IPS-18a (cell line): ENCODE data around the gene PPP1R1B.

Source experiments
- H3K27ac ChIP-seq: one replicate; pipeline ENCODE4 v1.5.1; 2013; ENCODE audit warnings: low read length
- H3K27me3 ChIP-seq: one replicate; pipeline ENCODE4 v1.6.1; 2013; ENCODE audit warnings: mild to moderate bottlenecking, low read length; ENCODE audit not compliant: control insufficient read depth, insufficient read depth
- H3K36me3 ChIP-seq: one replicate; pipeline ENCODE4 v1.6.1; 2013; ENCODE audit warnings: low read depth, low read length; ENCODE audit not compliant: control insufficient read depth
- H3K4me1 ChIP-seq: one replicate; pipeline ENCODE4 v1.6.1; 2013; ENCODE audit warnings: low read depth, low read length; ENCODE audit not compliant: control insufficient read depth
- H3K4me3 ChIP-seq: one replicate; pipeline ENCODE4 v1.5.1; 2013; ENCODE audit warnings: low read length
- H3K9ac ChIP-seq: one replicate; pipeline ENCODE4 v1.6.1; 2013; ENCODE audit warnings: mild to moderate bottlenecking, low read length, moderate library complexity
- H3K9me3 ChIP-seq: one replicate; pipeline ENCODE4 v1.6.1; 2013; ENCODE audit warnings: low read depth, low read length; ENCODE audit not compliant: control insufficient read depth

Gene PPP1R1B

GRCh38 chr17:39662551-39663339 is 36.0 kb downstream of the PPP1R1B start:
- Histone ChIP-seq H3K36me3 (peaks cover 3% of the 10 kb centered on the region), H3K9ac (no peak overlapping the region), H3K4me1 (peaks cover 19% of the 10 kb centered on the region), H3K9me3 (no peaks in the 10 kb centered on the region), H3K27ac (no peak overlapping the region), H3K4me3 (no peak overlapping the region), H3K27me3 (peaks cover 20% of the 10 kb centered on the region)

- Histone ChIP-seq H3K27me3 (peaks cover 21% of the 10 kb centered on the region), H3K27ac (no peak overlapping the region), H3K36me3 (peaks cover 3% of the 10 kb centered on the region), H3K9ac (no peak overlapping the region), H3K4me3 (no peak overlapping the region), H3K4me1 (peaks cover 19% of the 10 kb centered on the region), H3K9me3 (no peaks in the 10 kb centered on the region)
These were observed 36.6 kb downstream of the PPP1R1B start for GRCh38 chr17:39663340-39663687.

- H3K36me3 ChIP-seq, result peaks cover 3% of the 10 kb centered on the region
- H3K9ac ChIP-seq, result no peak overlapping the region
- peaks cover 19% of the 10 kb centered on the region for H3K4me1 ChIP-seq
- H3K4me3 ChIP-seq, result peak overlapping the region; percentile 8
- H3K27ac ChIP-seq, result no peak overlapping the region
- no peaks in the 10 kb centered on the region for H3K9me3 ChIP-seq
- H3K27me3 ChIP-seq, result peaks cover 27% of the 10 kb centered on the region
These were observed 37.2 kb downstream of the PPP1R1B start for GRCh38 chr17:39663688-39664580.

GRCh38 chr17:39664581-39665561 is 38.1 kb downstream of the PPP1R1B start, which contains the start of gene TCAP:
TCAP (plus strand) TSS chr17:39665349; CDS start chr17:39665360, 11 bp downstream.
- no peak within 1 kb of the TSS for H3K27ac ChIP-seq
- H3K27me3 ChIP-seq, result peaks cover 31% of the 10 kb centered on the region
- peaks cover 3% of the 10 kb centered on the region for H3K36me3 ChIP-seq
- H3K9me3 ChIP-seq, result no peaks in the 10 kb centered on the region
- peak within 1 kb of the TSS; percentile 8 for H3K4me3 ChIP-seq
- H3K9ac ChIP-seq, result no peak within 1 kb of the TSS
- H3K4me1 ChIP-seq, result peaks cover 19% of the 10 kb centered on the region

- Histone ChIP-seq H3K27me3 (peaks cover 31% of the 10 kb centered on the region), H3K4me3 (no peak overlapping the region), H3K9ac (no peak overlapping the region), H3K9me3 (no peaks in the 10 kb centered on the region), H3K4me1 (peaks cover 19% of the 10 kb centered on the region), H3K27ac (no peak overlapping the region), H3K36me3 (no peaks in the 10 kb centered on the region)
These were observed 39.0 kb downstream of the PPP1R1B start for GRCh38 chr17:39665642-39666224.

- Histone ChIP-seq H3K4me1 (peaks cover 19% of the 10 kb centered on the region), H3K27me3 (peaks cover 31% of the 10 kb centered on the region), H3K4me3 (no peak overlapping the region), H3K9ac (no peak overlapping the region), H3K27ac (no peak overlapping the region), H3K9me3 (no peaks in the 10 kb centered on the region), H3K36me3 (no peaks in the 10 kb centered on the region)
These were observed 39.5 kb downstream of the PPP1R1B start for GRCh38 chr17:39666231-39666600.

- no peaks in the 10 kb centered on the region for H3K9me3 ChIP-seq
- H3K4me1 ChIP-seq, result peaks cover 19% of the 10 kb centered on the region
- H3K27me3 ChIP-seq, result peaks cover 31% of the 10 kb centered on the region
- H3K9ac ChIP-seq, result no peak overlapping the region
- H3K36me3 ChIP-seq, result no peaks in the 10 kb centered on the region
- no peak overlapping the region for H3K27ac ChIP-seq
- no peak overlapping the region for H3K4me3 ChIP-seq
These were observed 40.0 kb downstream of the PPP1R1B start for GRCh38 chr17:39666601-39667261.

- peak overlapping the region; percentile 52 for H3K4me3 ChIP-seq
These were observed 40.7 kb downstream of the PPP1R1B start for GRCh38 chr17:39667262-39667944.

GRCh38 chr17:39667945-39668924 is 41.5 kb downstream of the PPP1R1B start, which contains the start of gene PNMT:
PNMT (plus strand) TSS chr17:39668453; CDS start chr17:39668476, 23 bp downstream.
- H3K36me3 ChIP-seq, result no peaks in the 10 kb centered on the region
- peaks cover 31% of the 10 kb centered on the region for H3K27me3 ChIP-seq
- H3K27ac ChIP-seq, result no peak within 1 kb of the TSS
- peaks cover 14% of the 10 kb centered on the region for H3K4me1 ChIP-seq
- H3K9me3 ChIP-seq, result no peaks in the 10 kb centered on the region
- peak within 1 kb of the TSS; percentile 23 for H3K9ac ChIP-seq
- peak within 1 kb of the TSS; percentile 52 for H3K4me3 ChIP-seq

More at GRCh38 chr17:39667262-39667944, 40.7 kb downstream of the PPP1R1B start:
- Histone ChIP-seq H3K36me3 (no peaks in the 10 kb centered on the region), H3K27me3 (peaks cover 31% of the 10 kb centered on the region), H3K27ac (no peak overlapping the region), H3K4me1 (peaks cover 19% of the 10 kb centered on the region), H3K9me3 (no peaks in the 10 kb centered on the region), H3K9ac (no peak overlapping the region)
